Fibroblast of mammary gland (primary cell): Measurements from ENCODE around the gene TMTC3.
A peak's percentile ranks its signal among the peaks of the same experiment; 100 is the strongest.

ENCODE experiments used
- DNase-seq: peaks from one replicate; pipeline ENCODE4 v3.0.0-alpha.2; 2010; ENCODE audit warnings: low read depth
- H3K4me3 ChIP-seq: 2 replicates; pipeline ENCODE4 v1.5.1; 2011; ENCODE audit warnings: low read depth, mild to moderate bottlenecking, low read length, moderate library complexity; ENCODE audit not compliant: control insufficient read depth
- TF ChIP-seq, protein P1 (sequence below): conservative IDR thresholded peaks from 2 replicates; pipeline ENCODE4 v1.5.1; 2011; ENCODE audit warnings: low read depth, low read length, inconsistent platforms; ENCODE audit not compliant: control insufficient read depth, insufficient read depth

Gene TMTC3

GRCh38 chr12:88163371-88163770, 21.3 kb downstream of the TMTC3 start:
- H3K4me3 ChIP-seq: no peak overlapping the region
- TF ChIP-seq, protein P1, sequence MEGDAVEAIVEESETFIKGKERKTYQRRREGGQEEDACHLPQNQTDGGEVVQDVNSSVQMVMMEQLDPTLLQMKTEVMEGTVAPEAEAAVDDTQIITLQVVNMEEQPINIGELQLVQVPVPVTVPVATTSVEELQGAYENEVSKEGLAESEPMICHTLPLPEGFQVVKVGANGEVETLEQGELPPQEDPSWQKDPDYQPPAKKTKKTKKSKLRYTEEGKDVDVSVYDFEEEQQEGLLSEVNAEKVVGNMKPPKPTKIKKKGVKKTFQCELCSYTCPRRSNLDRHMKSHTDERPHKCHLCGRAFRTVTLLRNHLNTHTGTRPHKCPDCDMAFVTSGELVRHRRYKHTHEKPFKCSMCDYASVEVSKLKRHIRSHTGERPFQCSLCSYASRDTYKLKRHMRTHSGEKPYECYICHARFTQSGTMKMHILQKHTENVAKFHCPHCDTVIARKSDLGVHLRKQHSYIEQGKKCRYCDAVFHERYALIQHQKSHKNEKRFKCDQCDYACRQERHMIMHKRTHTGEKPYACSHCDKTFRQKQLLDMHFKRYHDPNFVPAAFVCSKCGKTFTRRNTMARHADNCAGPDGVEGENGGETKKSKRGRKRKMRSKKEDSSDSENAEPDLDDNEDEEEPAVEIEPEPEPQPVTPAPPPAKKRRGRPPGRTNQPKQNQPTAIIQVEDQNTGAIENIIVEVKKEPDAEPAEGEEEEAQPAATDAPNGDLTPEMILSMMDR: no peak
- peak; percentile 18 for DNase-seq

- TF ChIP-seq, protein P1: no peak
- no peak overlapping the region for H3K4me3 ChIP-seq
- no peak for DNase-seq
These were observed 24.1 kb downstream of the TMTC3 start for GRCh38 chr12:88166179-88166578.

DNA sequence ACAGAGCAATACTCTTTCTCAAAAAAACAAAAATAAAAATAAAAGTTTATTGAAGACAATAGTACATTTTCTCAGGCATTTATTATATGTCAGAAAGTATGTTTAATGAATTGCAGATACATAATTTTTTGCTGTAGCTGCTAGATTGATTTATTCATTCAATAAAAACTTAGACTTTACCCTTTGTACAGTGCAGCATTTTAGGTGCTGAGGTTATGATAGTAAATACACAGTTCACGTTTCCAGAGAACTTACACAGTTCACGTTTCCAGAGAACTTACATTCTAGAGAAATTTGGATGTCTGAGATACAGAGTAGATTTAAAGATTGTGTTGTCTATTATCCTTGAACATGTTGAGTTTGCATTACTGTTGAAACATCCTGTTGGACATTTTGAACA, 25.3 kb downstream of the TMTC3 start:
- TF ChIP-seq, protein P1: no peak
- no peak overlapping the region for H3K4me3 ChIP-seq
- DNase-seq: no peak

DNA sequence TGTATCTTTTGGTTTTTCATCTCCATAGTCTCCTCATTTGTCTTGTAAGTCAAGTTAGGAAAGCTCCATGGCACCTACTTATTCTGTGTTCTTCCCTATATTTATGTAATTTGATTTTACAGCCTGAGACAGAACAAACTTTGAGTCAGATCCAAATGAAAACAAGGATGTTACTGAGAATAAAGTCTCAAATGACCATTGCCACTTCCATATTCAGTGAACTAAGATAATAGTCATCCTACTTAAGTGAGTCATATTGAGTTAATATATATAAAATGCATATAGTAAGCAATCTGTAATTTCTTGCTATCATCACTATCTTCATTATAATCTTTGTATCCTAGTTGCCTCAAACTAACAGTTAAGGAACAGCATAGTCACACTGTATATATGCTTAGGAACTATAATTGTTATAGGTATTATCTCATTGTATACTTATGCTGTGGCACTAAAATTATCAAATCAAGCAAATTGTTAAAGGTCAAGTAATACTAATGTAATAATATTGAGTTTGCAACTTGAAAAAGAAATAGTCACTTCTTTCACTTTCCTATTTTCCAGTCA, 30.8 kb downstream of the TMTC3 start:
- H3K4me3 ChIP-seq: no peak overlapping the region
- TF ChIP-seq, protein P1: no peak
- peak; percentile 59 for DNase-seq

- DNase-seq: no peak
- H3K4me3 ChIP-seq: no peak overlapping the region
- TF ChIP-seq, protein P1: no peak
These were observed 33.4 kb downstream of the TMTC3 start for GRCh38 chr12:88175544-88175943.

GRCh38 chr12:88179436-88180014, 37.4 kb downstream of the TMTC3 start:
- no peak overlapping the region for H3K4me3 ChIP-seq
- DNase-seq: no peak
- TF ChIP-seq, protein P1: no peak
